HepG2 (cell line): ENCODE data around the gene MEGF6. TPM values are rescaled to one million over a fixed set of nuclear protein-coding genes. Genes with fewer than 3 reads are reported as not detected.
A peak's percentile ranks its signal among the peaks of the same experiment; 100 is the strongest.

Experiments used
- AKAP8 ChIP-seq: sonication (generic); formaldehyde crosslinking; IDR thresholded peaks from 2 replicates; pipeline ENCODE4 v1.5.1; 2020; ENCODE audit warnings: mild to moderate bottlenecking, missing genetic modification reagents
- CTCF ChIP-seq: sonication (generic); formaldehyde crosslinking; IDR thresholded peaks from 2 replicates; pipeline ENCODE4 v1.5.0; 2020; ENCODE audit warnings: mild to moderate bottlenecking, missing genetic modification reagents, moderate library complexity
- ESRRA ChIP-seq: sonication (generic); formaldehyde crosslinking; IDR thresholded peaks from 2 replicates; pipeline ENCODE4 v1.5.1; 2020; ENCODE audit warnings: mild to moderate bottlenecking, low read depth, missing genetic modification reagents
- ETV6 ChIP-seq: sonication (generic); formaldehyde crosslinking; conservative IDR thresholded peaks from 2 replicates; pipeline ENCODE4 v1.4.0; 2020; ENCODE audit warnings: missing genetic modification reagents
- FOXA3 ChIP-seq: IDR thresholded peaks from 2 replicates; pipeline ENCODE4 v1.6.1; 2016; ENCODE audit warnings: missing genetic modification reagents, missing compliant biosample characterization
- HNRNPL ChIP-seq: fragments of 200-400 bp; formaldehyde crosslinking; IDR thresholded peaks from 2 replicates; pipeline ENCODE4 v1.6.1; 2017; ENCODE audit warnings: mild to moderate bottlenecking, low read depth, low read length
- JUN ChIP-seq: sonication (generic); formaldehyde crosslinking; IDR thresholded peaks from 2 replicates; pipeline ENCODE4 v1.4.0; 2020; ENCODE audit warnings: mild to moderate bottlenecking, missing genetic modification reagents
- KLF12 ChIP-seq: sonication (generic); formaldehyde crosslinking; IDR thresholded peaks from 2 replicates; pipeline ENCODE4 v1.4.0; 2020; ENCODE audit warnings: missing genetic modification reagents, borderline replicate concordance
- LRRFIP1 ChIP-seq: sonication (generic); formaldehyde crosslinking; conservative IDR thresholded peaks from 2 replicates; pipeline ENCODE4 v1.4.0; 2020; ENCODE audit warnings: missing genetic modification reagents
- MED13 ChIP-seq: sonication (generic); formaldehyde crosslinking; IDR thresholded peaks from 2 replicates; pipeline ENCODE4 v1.5.0; 2020; ENCODE audit warnings: missing genetic modification reagents
- NCOA5 ChIP-seq: sonication (generic); formaldehyde crosslinking; IDR thresholded peaks from 2 replicates; pipeline ENCODE4 v1.4.0; 2020; ENCODE audit warnings: missing genetic modification reagents
- SALL1 ChIP-seq: sonication (generic); formaldehyde crosslinking; IDR thresholded peaks from 2 replicates; pipeline ENCODE4 v1.8.0; 2022; ENCODE audit warnings: mild to moderate bottlenecking, missing genetic modification reagents
- TBL1XR1 ChIP-seq: fragments of 150-350 bp; IDR thresholded peaks from 2 replicates; pipeline ENCODE4 v1.6.1; 2014; ENCODE audit warnings: borderline replicate concordance, low read length; ENCODE audit not compliant: partially characterized antibody
- ZNF496 ChIP-seq: sonication (generic); formaldehyde crosslinking; IDR thresholded peaks from 2 replicates; pipeline ENCODE4 v1.8.1; 2023; ENCODE audit warnings: mild to moderate bottlenecking, moderate library complexity, missing genetic modification reagents; ENCODE audit not compliant: insufficient replicate concordance
- ZNF609 ChIP-seq: sonication (generic); formaldehyde crosslinking; IDR thresholded peaks from 2 replicates; pipeline ENCODE4 v1.4.0; 2020; ENCODE audit warnings: mild to moderate bottlenecking, missing genetic modification reagents, borderline replicate concordance
- ZNF784 ChIP-seq: sonication (generic); formaldehyde crosslinking; IDR thresholded peaks from 2 replicates; pipeline ENCODE4 v1.5.1; 2020; ENCODE audit warnings: missing genetic modification reagents, mild to moderate bottlenecking, borderline replicate concordance
- ZSCAN5A ChIP-seq: sonication (generic); formaldehyde crosslinking; IDR thresholded peaks from 2 replicates; pipeline ENCODE4 v1.8.0; 2022; ENCODE audit warnings: mild to moderate bottlenecking, missing genetic modification reagents, borderline replicate concordance
- polyA plus RNA-seq, 8 experiments: library from polyadenylated mRNA; depleted of rRNA in 3 of 8; stranded (reverse) in 7 of 8; unstranded in 1 of 8; fragments of >200 nt; fragmentation: Illumina TruSeq in 4 of 8; extraction: Trizol in 4 of 8; gene quantifications; 2 replicates each; pipeline versions ENCODE4 v1.2.1 to v1.2.3, GENCODE V29; 2011 to 2016; ENCODE audit warnings: low read depth in 4 of 8, missing spikeins in 1 of 8, mixed read lengths in 1 of 8; ENCODE audit not compliant: insufficient read depth in 1 of 8
- total RNA-seq, 5 experiments: library from RNA; depleted of rRNA; stranded (reverse); fragments of >200 nt; fragmentation: Illumina TruSeq; extraction: Trizol; gene quantifications; 2 replicates each; pipeline ENCODE4 v1.2.3, GENCODE V29; 2016; ENCODE audit warnings: low read depth in 1 of 5

Gene MEGF6
- total and polyA plus RNA-seq, 2 of the 13 experiments (the other 11 are each of a cell fraction or from before 2014, with no cell fraction given) = 1.9 TPM

GRCh38 chr1:3471356-3472087, 139.8 kb downstream of the MEGF6 start (continued):
- TF ChIP-seq ESRRA (peak; percentile 71), ZNF609 (peak; percentile 73), ZNF784 (CRISPR knock-in tag) (0 out of 2 replicates have a peak, but pooled peaks have one; percentile 31), JUN (CRISPR knock-in tag) (no peak), KLF12 (CRISPR knock-in tag) (peak; percentile 60; the same call in 1 of the 2 replicates), FOXA3 (peak; percentile 51; the same call in 1 of the 2 replicates), SALL1 (CRISPR knock-in tag) (peak; percentile 68), TBL1XR1 (peak; percentile 39), ETV6 (CRISPR knock-in tag) (peak; percentile 77; the same call in 1 of the 2 replicates), ZNF496 (CRISPR knock-in tag) (no peak), LRRFIP1 (no peak), NCOA5 (CRISPR knock-in tag) (no peak), AKAP8 (CRISPR knock-in tag) (no peak), HNRNPL (peak; percentile 66; the same call in 1 of the 2 replicates), ZSCAN5A (peak; percentile 48; the same call in 1 of the 2 replicates), CTCF (peak; percentile 96), MED13 (no peak)
